Measurements from ENCODE around the gene TRIP4. TPM values are rescaled to one million over a fixed set of nuclear protein-coding genes. Genes with fewer than 3 reads are reported as not detected.

The TRIP4 gene
- total RNA-seq, 1 experiment from 2014 or later = 26.2 TPM

DNA sequence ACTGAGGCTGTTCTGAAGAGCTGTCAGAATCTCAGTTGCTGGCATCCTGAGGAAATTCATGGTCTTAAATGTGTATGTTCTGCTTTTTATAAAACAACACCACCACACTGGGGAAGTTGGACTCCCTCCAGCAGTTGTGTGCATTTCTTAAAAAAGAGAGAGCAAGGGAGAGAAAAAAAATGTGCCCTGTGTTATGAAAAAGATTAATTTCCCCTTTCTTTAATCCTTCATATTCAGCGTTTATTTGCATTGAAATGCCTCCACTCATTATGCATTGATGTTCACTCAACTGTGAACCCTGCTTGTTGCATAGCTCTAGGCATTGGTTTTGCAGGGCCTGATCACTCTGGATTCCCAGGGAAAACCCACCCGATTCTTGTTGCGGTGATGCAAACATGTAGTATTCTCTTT is 68.3 kb downstream of the TRIP4 start:
- BruUV-seq (replicated peaks) = no TSS peak
- Mint-ChIP-seq H3K4me1 (ENCODE audit: low read depth, unreplicated experiment) (peaks cover 37% of the 10 kb centered on the region), H3K27me3 (ENCODE audit: insufficient read depth, unreplicated experiment) (no peaks in the 10 kb centered on the region), H3K9me3 (ENCODE audit: unreplicated experiment) (no peaks in the 10 kb centered on the region), H3K36me3 (ENCODE audit: insufficient read depth, unreplicated experiment) (peaks cover 6% of the 10 kb centered on the region), H3K27ac (ENCODE audit: unreplicated experiment) (no peak overlapping the region), H3K4me3 (ENCODE audit: unreplicated experiment) (no peak overlapping the region)
- no peak for TF ChIP-seq CTCF (IDR thresholded peaks at IDR 0.05; ENCODE audit: insufficient read depth in 1 of 2, low read depth in 1 of 2, low read length in 1 of 2, severe bottlenecking in 1 of 2, unreplicated experiment in 1 of 2)
- intact Hi-C loops (cut with micrococcal nuclease; ENCODE audit: unreplicated experiment) = loop anchor here (5.0 kb wide), 1 partner anchor 186 kb away; no protein-coding TSS in a partner anchor
- Histone ChIP-seq H3K27me3 (replicated peaks; ENCODE audit: control insufficient read depth, insufficient read depth, low read length) (no peaks in the 10 kb centered on the region), H3K9me3 (no peaks in the 10 kb centered on the region), H3K4me1 (peaks cover 47% of the 10 kb centered on the region), H3K36me3 (ENCODE audit: control insufficient read depth, insufficient read depth, low read length) (no peaks in the 10 kb centered on the region; the same call in 1 of the 2 replicates), H3K4me3 (ENCODE audit: low read depth, low read length) (no peak overlapping the region)
- POLR2A ChIA-PET = interaction anchor here (1.4 kb wide), 1 partner anchor 68 kb away, joined by 5 read pairs; the partner anchor contains the start of gene TRIP4
- CTCF ChIA-PET = no interaction called here
- no peak for DNase-seq

DNA sequence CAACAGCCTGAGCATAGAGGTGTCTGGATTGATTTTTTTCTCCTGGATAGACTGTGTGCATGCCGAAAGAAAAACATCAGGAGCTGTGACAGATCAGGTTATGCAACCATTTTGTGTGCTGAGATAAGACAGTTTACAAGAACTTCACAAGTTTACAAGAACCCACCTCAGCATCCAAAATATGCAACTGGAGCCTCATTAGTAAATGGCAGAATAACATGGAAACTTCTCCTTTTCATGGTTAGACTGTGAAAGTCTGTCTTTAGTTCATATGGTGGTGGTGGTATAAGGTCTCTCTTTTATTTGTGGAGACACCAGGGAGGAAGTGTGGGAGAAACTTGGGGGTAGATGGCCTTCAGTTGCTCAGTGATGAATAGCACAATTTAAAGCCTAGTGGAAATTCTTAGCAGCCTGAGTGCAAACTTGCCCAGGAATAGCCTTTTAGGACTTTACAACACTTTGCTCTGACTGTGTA is 69.0 kb downstream of the TRIP4 start:
- intact Hi-C loops (cut with micrococcal nuclease; ENCODE audit: unreplicated experiment) = loop anchor here (5.0 kb wide), 1 partner anchor 186 kb away; no protein-coding TSS in a partner anchor
- DNase-seq = peak in 1 of 2 experiments; percentile 22
- Histone ChIP-seq H3K9me3 (no peaks in the 10 kb centered on the region), H3K4me1 (peaks cover 51% of the 10 kb centered on the region), H3K4me3 (ENCODE audit: low read depth, low read length) (no peak overlapping the region), H3K36me3 (ENCODE audit: control insufficient read depth, insufficient read depth, low read length) (no peaks in the 10 kb centered on the region; the same call in 1 of the 2 replicates), H3K27me3 (replicated peaks; ENCODE audit: control insufficient read depth, insufficient read depth, low read length) (no peaks in the 10 kb centered on the region)
- H3K4me3 Mint-ChIP-seq (ENCODE audit: unreplicated experiment) = no peak overlapping the region
- no peak overlapping the region for H3K27ac Mint-ChIP-seq (ENCODE audit: unreplicated experiment)
- H3K27me3 Mint-ChIP-seq (ENCODE audit: insufficient read depth, unreplicated experiment) = no peaks in the 10 kb centered on the region
- ChIA-PET POLR2A (interaction anchor here (1.4 kb wide), 1 partner anchor 69 kb away, joined by 5 read pairs; the partner anchor contains the start of gene TRIP4), CTCF (interaction anchor here (1.2 kb wide), 1 partner anchor 263 kb away, joined by 3 read pairs; no protein-coding TSS in a partner anchor)
- no peaks in the 10 kb centered on the region for H3K9me3 Mint-ChIP-seq (ENCODE audit: unreplicated experiment)
- peaks cover 37% of the 10 kb centered on the region for H3K4me1 Mint-ChIP-seq (ENCODE audit: low read depth, unreplicated experiment)
- peaks cover 13% of the 10 kb centered on the region for H3K36me3 Mint-ChIP-seq (ENCODE audit: insufficient read depth, unreplicated experiment)
- no TSS peak for BruUV-seq (replicated peaks)
- TF ChIP-seq CTCF (IDR thresholded peaks at IDR 0.05; ENCODE audit: insufficient read depth in 1 of 2, low read depth in 1 of 2, low read length in 1 of 2, severe bottlenecking in 1 of 2, unreplicated experiment in 1 of 2) = no peak

GRCh38 chr15:64459066-64459781 is 71.6 kb downstream of the TRIP4 start:
- Mint-ChIP-seq H3K27me3 (ENCODE audit: insufficient read depth, unreplicated experiment) (no peaks in the 10 kb centered on the region), H3K36me3 (ENCODE audit: insufficient read depth, unreplicated experiment) (peaks cover 13% of the 10 kb centered on the region), H3K4me3 (ENCODE audit: unreplicated experiment) (peak overlapping the region; percentile 94), H3K4me1 (ENCODE audit: low read depth, unreplicated experiment) (peaks cover 30% of the 10 kb centered on the region), H3K27ac (ENCODE audit: unreplicated experiment) (peak overlapping the region; percentile 20), H3K9me3 (ENCODE audit: unreplicated experiment) (no peaks in the 10 kb centered on the region)
- H3K9me3 ChIP-seq = no peaks in the 10 kb centered on the region
- H3K4me1 ChIP-seq = peaks cover 47% of the 10 kb centered on the region
- H3K27me3 ChIP-seq (replicated peaks; ENCODE audit: control insufficient read depth, insufficient read depth, low read length) = no peaks in the 10 kb centered on the region
- no peak overlapping the region for H3K4me3 ChIP-seq (ENCODE audit: low read depth, low read length)
- CTCF ChIA-PET = no interaction called here
- H3K36me3 ChIP-seq (ENCODE audit: control insufficient read depth, insufficient read depth, low read length) = no peaks in the 10 kb centered on the region; the same call in 1 of the 2 replicates
- peak in 1 of 2 experiments; percentile 7 for DNase-seq
- TSS peak; percentile 64 for BruUV-seq (replicated peaks)
- POLR2A ChIA-PET = no interaction called here
- no peak for TF ChIP-seq CTCF (IDR thresholded peaks at IDR 0.05; ENCODE audit: insufficient read depth in 1 of 2, low read depth in 1 of 2, low read length in 1 of 2, severe bottlenecking in 1 of 2, unreplicated experiment in 1 of 2)
- intact Hi-C loops (cut with micrococcal nuclease; ENCODE audit: unreplicated experiment) = loop anchor here (5.0 kb wide), 1 partner anchor 183 kb away; no protein-coding TSS in a partner anchor
